ENCODE results near the gene CLDN25. TPM values are rescaled to one million over a fixed set of nuclear protein-coding genes. Genes with fewer than 3 reads are reported as not detected.

The CLDN25 gene
- total RNA-seq, 2 experiments from 2014 or later: not detected

GRCh38 chr11:113827477-113827876, 47.9 kb downstream of the CLDN25 start:
- H3K36me3 ChIP-seq (ENCODE audit: insufficient read depth, low read length): peaks cover 11% of the 10 kb centered on the region
- no peak overlapping the region for H3K4me3 Mint-ChIP-seq

GRCh38 chr11:113828191-113828590, 48.6 kb downstream of the CLDN25 start:
- no peaks in the 10 kb centered on the region for H3K9me3 ChIP-seq (ENCODE audit: control insufficient read depth in 1 of 2, insufficient read depth in 1 of 2, low read length in 2 of 2)
- H3K36me3 ChIP-seq (ENCODE audit: insufficient read depth, low read length): peaks cover 11% of the 10 kb centered on the region
- H3K4me3 ChIP-seq (ENCODE audit: low read length): no peak overlapping the region
- H3K4me1 Mint-ChIP-seq (ENCODE audit: low read depth): no peaks in the 10 kb centered on the region
- no peaks in the 10 kb centered on the region for H3K4me1 ChIP-seq (ENCODE audit: insufficient read depth, low read length)
- DNase-seq (no peak), ATAC-seq (ENCODE audit: poor library complexity) (no peak)
- no peak overlapping the region for H3K4me3 Mint-ChIP-seq
- H3K27me3 ChIP-seq (ENCODE audit: control insufficient read depth in 1 of 2, insufficient read depth in 2 of 2, low read length in 2 of 2): no peaks in the 10 kb centered on the region
- H3K27me3 Mint-ChIP-seq: no peaks in the 10 kb centered on the region
- H3K27ac ChIP-seq (ENCODE audit: low read depth in 1 of 2, low read length in 2 of 2): no peak overlapping the region
- no peak overlapping the region for H3K27ac Mint-ChIP-seq
- ChIA-PET CTCF (no interaction called here), POLR2A (no interaction called here)
- intact Hi-C loops (cut with DNase I, micrococcal nuclease): no loop called here
- peaks cover 66% of the 10 kb centered on the region for H3K36me3 Mint-ChIP-seq (ENCODE audit: low read depth)
- no peaks in the 10 kb centered on the region for H3K9me3 Mint-ChIP-seq
- TF ChIP-seq CTCF (IDR thresholded peaks at IDR 0.05): no peak

More at GRCh38 chr11:113827477-113827876, 47.9 kb downstream of the CLDN25 start:
- Mint-ChIP-seq H3K27me3 (no peaks in the 10 kb centered on the region), H3K27ac (no peak overlapping the region), H3K9me3 (no peaks in the 10 kb centered on the region), H3K4me1 (ENCODE audit: low read depth) (no peaks in the 10 kb centered on the region), H3K36me3 (ENCODE audit: low read depth) (peaks cover 66% of the 10 kb centered on the region)
- ATAC-seq (ENCODE audit: poor library complexity) (no peak), DNase-seq (no peak)
- H3K27ac ChIP-seq (ENCODE audit: low read depth in 1 of 2, low read length in 2 of 2): no peak overlapping the region
- no peak for TF ChIP-seq CTCF (IDR thresholded peaks at IDR 0.05)
- CTCF ChIA-PET: no interaction called here
- intact Hi-C loops (cut with DNase I, micrococcal nuclease): no loop called here
- no peak overlapping the region for H3K4me3 ChIP-seq (ENCODE audit: low read length)
- POLR2A ChIA-PET: no interaction called here
- no peaks in the 10 kb centered on the region for H3K9me3 ChIP-seq (ENCODE audit: control insufficient read depth in 1 of 2, insufficient read depth in 1 of 2, low read length in 2 of 2)
- no peaks in the 10 kb centered on the region for H3K27me3 ChIP-seq (ENCODE audit: control insufficient read depth in 1 of 2, insufficient read depth in 2 of 2, low read length in 2 of 2)
- H3K4me1 ChIP-seq (ENCODE audit: insufficient read depth, low read length): no peaks in the 10 kb centered on the region

- no peak overlapping the region for H3K4me3 Mint-ChIP-seq
- no peak for TF ChIP-seq CTCF (IDR thresholded peaks at IDR 0.05)
- H3K27me3 Mint-ChIP-seq: no peaks in the 10 kb centered on the region
- H3K9me3 ChIP-seq (ENCODE audit: control insufficient read depth in 1 of 2, insufficient read depth in 1 of 2, low read length in 2 of 2): no peaks in the 10 kb centered on the region
- ChIA-PET CTCF (no interaction called here), POLR2A (no interaction called here)
- no peak overlapping the region for H3K27ac Mint-ChIP-seq
- H3K36me3 Mint-ChIP-seq (ENCODE audit: low read depth): peaks cover 61% of the 10 kb centered on the region
- H3K4me1 Mint-ChIP-seq (ENCODE audit: low read depth): no peaks in the 10 kb centered on the region
- no peaks in the 10 kb centered on the region for H3K27me3 ChIP-seq (ENCODE audit: control insufficient read depth in 1 of 2, insufficient read depth in 2 of 2, low read length in 2 of 2)
- intact Hi-C loops (cut with DNase I, micrococcal nuclease): no loop called here
- ATAC-seq (ENCODE audit: poor library complexity) (no peak), DNase-seq (no peak)
- H3K36me3 ChIP-seq (ENCODE audit: insufficient read depth, low read length): peaks cover 11% of the 10 kb centered on the region
- H3K4me1 ChIP-seq (ENCODE audit: insufficient read depth, low read length): no peaks in the 10 kb centered on the region
- H3K9me3 Mint-ChIP-seq: no peaks in the 10 kb centered on the region
- no peak overlapping the region for H3K4me3 ChIP-seq (ENCODE audit: low read length)
- H3K27ac ChIP-seq (ENCODE audit: low read depth in 1 of 2, low read length in 2 of 2): no peak overlapping the region
Measured at GRCh38 chr11:113829751-113830150, 50.2 kb downstream of the CLDN25 start.

Other genes starting within 250 kb of the CLDN25 start
- 1 to 10 TPM in 1 of 2 experiments, under 1 TPM in 1; 0.81 to 1.6 TPM for gene TMPRSS5, start 73.5 kb upstream of the CLDN25 start, total RNA-seq
- gene ZW10, start 6.1 kb upstream of the CLDN25 start, total RNA-seq: 1 to 10 TPM; 2.0 to 2.2 TPM
- gene USP28, start 95.8 kb downstream of the CLDN25 start, total RNA-seq: 1 to 10 TPM; 7.9 to 9.4 TPM
- gene HTR3B, start 125.0 kb downstream of the CLDN25 start, total RNA-seq: not detected
- gene HTR3A, start 195.3 kb downstream of the CLDN25 start, total RNA-seq: not detected

Measured in CD4-positive, alpha-beta T cell (primary cell).